A549 (cell line): ENCODE results near the gene USP20. TPM values are rescaled to one million over a fixed set of nuclear protein-coding genes. Genes with fewer than 3 reads are reported as not detected.

Experiments
- ATAC-seq, 2 experiments: fragments of 200-7000 bp in 1 of 2; fragments of >200 bp in 1 of 2; cut with Nextera tagmentation in 1 of 2; cut with Tn5 transposase in 1 of 2; 3 replicates each; pipeline versions ENCODE4 v1.8.0 to v1.9.1; 2018 to 2020; ENCODE audit warnings: mild to moderate bottlenecking in 1 of 2, moderate library complexity in 1 of 2
- CTCF ChIA-PET: fragments of 300-600 bp; sonication (Branson Sonifier 250); formaldehyde crosslinking; extraction: SDS; loops from one replicate; lab custom pipeline; 2021; ENCODE audit warnings: antibody characterized with exemption, inconsistent platforms; lab: Yijun Ruan, JAX
- POLR2A ChIA-PET: fragments of 350-600 bp; formaldehyde crosslinking; extraction: SDS; loops from one replicate; lab custom pipeline; 2021; ENCODE audit warnings: antibody characterized with exemption, inconsistent platforms; lab: Yijun Ruan, JAX
- DNase-seq, 2 experiments: peaks; one replicate each; pipeline versions ENCODE4 v3.0.0 to v3.0.0-alpha.2; 2011 to 2016; ENCODE audit warnings: low read depth in 1 of 2, low spot score in 1 of 2
- FAIRE-seq: peaks from 2 replicates; lab custom pipeline; 2011; peaks lifted over from hg19 to GRCh38; lab: Jason Lieb, UNC
- H3K27ac ChIP-seq, 2 experiments: fragments of >200 bp; sonication (Bioruptor Twin); formaldehyde crosslinking; 3 replicates each; pipeline ENCODE4 v1.5.1; 2016 to 2017
- H3K4me1 ChIP-seq: fragments of >200 bp; sonication (Bioruptor Twin); formaldehyde crosslinking; 3 replicates; pipeline ENCODE4 v1.6.1; 2016
- H3K4me2 ChIP-seq: fragments of >200 bp; sonication (Bioruptor Twin); formaldehyde crosslinking; 3 replicates; pipeline ENCODE4 v1.6.1; 2016
- H3K4me3 ChIP-seq: fragments of >200 bp; sonication (Bioruptor Twin); formaldehyde crosslinking; 3 replicates; pipeline ENCODE4 v1.5.1; 2016
- H3K9me3 ChIP-seq: fragments of >200 bp; sonication (Bioruptor Twin); formaldehyde crosslinking; 3 replicates; pipeline ENCODE4 v1.6.1; 2016
- ATOH8 ChIP-seq: fragments of 250-450 bp; sonication (Bioruptor Pico); IDR thresholded peaks from 2 replicates; pipeline ENCODE4 v1.5.0; 2020; ENCODE audit warnings: low read depth, mild to moderate bottlenecking, moderate library complexity
- CBX2 ChIP-seq: fragments of 200-600 bp; sonication (generic); IDR thresholded peaks from 2 replicates; pipeline ENCODE4 v1.6.1; 2016; ENCODE audit warnings: low read depth, mild to moderate bottlenecking, borderline replicate concordance
- CBX8 ChIP-seq: fragments of 200-600 bp; sonication (generic); IDR thresholded peaks from 2 replicates; pipeline ENCODE4 v1.6.1; 2016
- CHD2 ChIP-seq: fragments of 150-350 bp; IDR thresholded peaks from 2 replicates; pipeline ENCODE4 v1.6.1; 2014; ENCODE audit warnings: low read length; ENCODE audit not compliant: partially characterized antibody
- CHD4 ChIP-seq: fragments of 200-600 bp; sonication (generic); IDR thresholded peaks from 2 replicates; pipeline ENCODE4 v1.6.1; 2016; ENCODE audit warnings: antibody characterized with exemption, mild to moderate bottlenecking, borderline replicate concordance
- EHF ChIP-seq: fragments of 250-450 bp; sonication (Bioruptor Pico); IDR thresholded peaks from 2 replicates; pipeline ENCODE4 v1.5.0; 2020; ENCODE audit warnings: mild to moderate bottlenecking
- EHMT2 ChIP-seq: fragments of 200-600 bp; sonication (generic); IDR thresholded peaks from 2 replicates; pipeline ENCODE4 v1.6.1; 2016; ENCODE audit warnings: antibody characterized with exemption, low read depth, mild to moderate bottlenecking, moderate library complexity
- EP300 ChIP-seq, 2 experiments: fragments of >200 bp; sonication (Bioruptor Twin); formaldehyde crosslinking; IDR thresholded peaks; 2 replicates in 1 of 2; 3 replicates in 1 of 2; pipeline ENCODE4 v1.6.1; 2016 to 2017
- ESRRA ChIP-seq: fragments of 150-350 bp; IDR thresholded peaks from 2 replicates; pipeline ENCODE4 v1.6.1; 2014; ENCODE audit warnings: mild to moderate bottlenecking, low read length, borderline replicate concordance
- FOSL2 ChIP-seq, 2 experiments: fragments of 450-650 bp in 1 of 2; fragments of >200 bp in 1 of 2; sonication (Bioruptor Twin) in 1 of 2; formaldehyde crosslinking; IDR thresholded peaks; 2 replicates each; pipeline versions ENCODE4 v1.5.0 to v1.6.1; 2016 to 2020; ENCODE audit warnings: mild to moderate bottlenecking in 1 of 2, moderate library complexity in 1 of 2
- GATA3 ChIP-seq: IDR thresholded peaks from 2 replicates; pipeline ENCODE4 v1.6.1; 2012; ENCODE audit warnings: borderline replicate concordance
- HES2 ChIP-seq: fragments of >200 bp; sonication (Bioruptor Twin); formaldehyde crosslinking; IDR thresholded peaks from 2 replicates; pipeline ENCODE4 v1.6.1; 2016
- HEYL ChIP-seq: fragments of 250-450 bp; sonication (Bioruptor Pico); IDR thresholded peaks from 2 replicates; pipeline ENCODE4 v1.8.0; 2021; ENCODE audit warnings: mild to moderate bottlenecking, moderate library complexity
- HOXA7 ChIP-seq: fragments of 250-450 bp; sonication (Bioruptor Pico); IDR thresholded peaks from 2 replicates; pipeline ENCODE4 v1.5.0; 2020; ENCODE audit warnings: mild to moderate bottlenecking, moderate library complexity
- KDM1A ChIP-seq: fragments of 200-600 bp; sonication (generic); IDR thresholded peaks from 2 replicates; pipeline ENCODE4 v1.6.1; 2016; ENCODE audit warnings: low read depth, mild to moderate bottlenecking
- MAX ChIP-seq: IDR thresholded peaks from 2 replicates; pipeline ENCODE4 v1.6.1; 2012
- MAZ ChIP-seq: fragments of 150-350 bp; IDR thresholded peaks from 2 replicates; pipeline ENCODE4 v1.6.1; 2014; ENCODE audit warnings: antibody characterized with exemption, low read depth, low read length, borderline replicate concordance
- NPAS2 ChIP-seq: fragments of 250-450 bp; sonication (Bioruptor Pico); IDR thresholded peaks from 2 replicates; pipeline ENCODE4 v1.8.0; 2022; ENCODE audit warnings: mild to moderate bottlenecking, moderate library complexity, borderline replicate concordance
- NR3C1 ChIP-seq: fragments of >200 bp; sonication (Bioruptor Twin); formaldehyde crosslinking; IDR thresholded peaks from 3 replicates; pipeline ENCODE4 v1.6.1; 2017
- PHF8 ChIP-seq: fragments of 200-600 bp; sonication (generic); IDR thresholded peaks from 2 replicates; pipeline ENCODE4 v1.6.1; 2016; ENCODE audit warnings: low read depth, mild to moderate bottlenecking, antibody characterized with exemption, moderate library complexity, borderline replicate concordance
- POLR2A ChIP-seq: IDR thresholded peaks from 2 replicates; pipeline ENCODE4 v1.6.1; 2012; ENCODE audit warnings: mild to moderate bottlenecking, low read length
- POLR2AphosphoS2 ChIP-seq: conservative IDR thresholded peaks from 2 replicates; pipeline ENCODE4 v1.6.1; 2012; ENCODE audit warnings: low read length, improper control_type of control experiment, inconsistent platforms
- RNF2 ChIP-seq: fragments of 200-600 bp; sonication (generic); IDR thresholded peaks from 2 replicates; pipeline ENCODE4 v1.6.1; 2016; ENCODE audit warnings: low read depth, mild to moderate bottlenecking, antibody characterized with exemption, moderate library complexity, borderline replicate concordance
- SMC3 ChIP-seq: fragments of >200 bp; sonication (Bioruptor Twin); formaldehyde crosslinking; IDR thresholded peaks from 3 replicates; pipeline ENCODE4 v1.6.1; 2018; ENCODE audit warnings: inconsistent platforms
- TFCP2L1 ChIP-seq: fragments of 250-450 bp; sonication (Bioruptor Pico); IDR thresholded peaks from 2 replicates; pipeline ENCODE4 v1.5.0; 2021; ENCODE audit warnings: mild to moderate bottlenecking
- ZC3H11A ChIP-seq: fragments of 450-650 bp; IDR thresholded peaks from 2 replicates; pipeline ENCODE4 v1.6.1; 2014; ENCODE audit warnings: antibody characterized with exemption, mild to moderate bottlenecking
- ZNF302 ChIP-seq: fragments of 250-450 bp; sonication (Bioruptor Pico); IDR thresholded peaks from 2 replicates; pipeline ENCODE4 v1.9.0; 2021; ENCODE audit warnings: inconsistent platforms, mild to moderate bottlenecking, moderate library complexity
- ZSCAN20 ChIP-seq: fragments of 250-450 bp; sonication (Bioruptor Pico); IDR thresholded peaks from 2 replicates; pipeline ENCODE4 v1.8.0; 2022; ENCODE audit warnings: mild to moderate bottlenecking, moderate library complexity
- WGBS: methylation state at CpG from one replicate; pipeline ENCODE4 v1.1.6; 2017; ENCODE audit errors: missing lambda C conversion rate; 5-methylcytosine and 5-hydroxymethylcytosine counted together
- polyA plus RNA-seq, 4 experiments: library from polyadenylated mRNA; depleted of rRNA in 3 of 4; stranded (reverse); fragments of >200 nt; fragmentation: RNase III in 1 of 4; extraction: RNeasy Plus Mini Kit Qiagen cat#74134 plus additional on column Dnase treatment in 1 of 4; gene quantifications; 2 replicates in 3 of 4; 3 replicates in 1 of 4; pipeline ENCODE4 v1.2.3, GENCODE V29; 2011 to 2017

USP20 gene
- polyA plus RNA-seq, 2 of the 4 experiments (the other 2 are of a cell fraction) = 3.9 to 5.0 TPM

- 94% methylated on average over 12 of the region's 12 CpGs for WGBS
- H3K4me3 ChIP-seq = no peak overlapping the region
- TF ChIP-seq ZC3H11A = no peak
- no peak for TF ChIP-seq FOSL2 (IDR thresholded peaks at IDR 0.05)
- TF ChIP-seq FOSL2 (CRISPR knock-in tag; IDR thresholded peaks at IDR 0.05) = no peak
- no peak for TF ChIP-seq EHMT2
- no peak for TF ChIP-seq MAX
- TF ChIP-seq HOXA7 (CRISPR knock-in tag) = no peak
- TF ChIP-seq KDM1A = no peak
- no peak for TF ChIP-seq POLR2AphosphoS2
- TF ChIP-seq HEYL (CRISPR knock-in tag) = no peak
- TF ChIP-seq CBX2 = no peak
- no peak for TF ChIP-seq CHD2
- no peak for TF ChIP-seq CHD4
- no peak for TF ChIP-seq ATOH8 (CRISPR knock-in tag)
- TF ChIP-seq EP300 (IDR thresholded peaks at IDR 0.05) = no peak
- no peak for TF ChIP-seq HES2
- TF ChIP-seq SMC3 = no peak
- H3K27ac ChIP-seq = no peak overlapping the region
- FAIRE-seq (no peak), ATAC-seq (no peak), DNase-seq (no peak)
- ChIA-PET POLR2A (no interaction called here), CTCF (interaction anchor here (1.3 to 2.4 kb wide), 2 partner anchors 10 to 24 kb away, joined by 3 to 10 read pairs; no protein-coding TSS in a partner anchor)
- no peaks in the 10 kb centered on the region for H3K4me1 ChIP-seq
- no peak overlapping the region for H3K4me2 ChIP-seq
- no peaks in the 10 kb centered on the region for H3K9me3 ChIP-seq
Measured at GRCh38 chr9:129861447-129861827, 26.2 kb downstream of the USP20 start.

- TF ChIP-seq GATA3 = no peak
- TF ChIP-seq POLR2A = no peak
- TF ChIP-seq NR3C1 = no peak
- TF ChIP-seq ZSCAN20 = no peak
- no peak for TF ChIP-seq RNF2
- no peak for TF ChIP-seq ZNF302 (CRISPR knock-in tag)
- TF ChIP-seq EP300 (IDR thresholded peaks at IDR 0.05) = no peak
- no peak for TF ChIP-seq FOSL2 (IDR thresholded peaks at IDR 0.05)
- no peak for TF ChIP-seq FOSL2 (CRISPR knock-in tag; IDR thresholded peaks at IDR 0.05)
- TF ChIP-seq TFCP2L1 = no peak
- no peak for TF ChIP-seq CBX2
- TF ChIP-seq EHF (CRISPR knock-in tag) = no peak
- no peak for TF ChIP-seq CHD4
- no peak for TF ChIP-seq PHF8
- no peak for TF ChIP-seq ESRRA
- TF ChIP-seq CBX8 = no peak
- TF ChIP-seq NPAS2 = no peak
- TF ChIP-seq MAZ = no peak
- no peak for TF ChIP-seq HEYL (CRISPR knock-in tag)
- DNase-seq (no peak), ATAC-seq (no peak), FAIRE-seq (no peak)
- Histone ChIP-seq H3K4me2 (no peak overlapping the region), H3K9me3 (no peaks in the 10 kb centered on the region), H3K27ac (no peak overlapping the region), H3K4me3 (no peak overlapping the region), H3K4me1 (no peaks in the 10 kb centered on the region)
- 83% methylated on average over 14 of the region's 14 CpGs for WGBS
- CTCF ChIA-PET = interaction anchor here (1.5 kb wide), 1 partner anchor 115 kb away, joined by 3 read pairs; no protein-coding TSS in a partner anchor
- POLR2A ChIA-PET = no interaction called here
Measured at GRCh38 chr9:129863059-129863690, 27.9 kb downstream of the USP20 start.
